ENCODE measurements around the gene NAALADL2. TPM values are rescaled to one million over a fixed set of nuclear protein-coding genes. Genes with fewer than 3 reads are reported as not detected.

The NAALADL2 gene
- total and polyA plus RNA-seq, 2 experiments from 2014 or later: 3.4 to 15.3 TPM

DNA sequence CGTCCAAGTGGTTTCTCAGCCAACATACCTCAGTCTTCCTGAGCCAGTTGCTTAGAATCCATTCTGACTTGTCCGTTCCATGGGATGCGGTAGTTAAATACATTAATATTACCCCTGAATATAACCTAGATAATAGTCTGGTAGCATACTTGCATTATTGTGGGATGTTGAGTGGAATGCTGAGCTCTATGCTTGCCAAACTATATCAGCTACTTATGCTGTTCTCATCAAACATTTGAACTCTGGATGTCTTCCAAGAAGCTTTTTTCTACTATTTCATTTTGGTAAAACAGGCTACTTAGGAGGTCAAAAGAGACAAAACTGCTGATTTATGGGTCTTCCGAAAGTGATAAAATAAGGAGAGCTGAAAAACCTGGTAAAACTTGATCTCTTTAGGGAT lies 429.5 kb downstream of the NAALADL2 start:
- Histone ChIP-seq H3K9me3 (ENCODE audit: low read depth) (no peaks in the 10 kb centered on the region), H3K4me2 (no peak overlapping the region), H3K27me3 (no peaks in the 10 kb centered on the region), H2AFZ (no peak overlapping the region), H3K79me2 (no peaks in the 10 kb centered on the region), H4K20me1 (ENCODE audit: insufficient read depth, poor library complexity, severe bottlenecking) (no peaks in the 10 kb centered on the region), H3K9me2 (replicated peaks; ENCODE audit: insufficient read depth) (no peaks in the 10 kb centered on the region), H3K27ac (no peak overlapping the region), H3K4me1 (ENCODE audit: insufficient read depth) (no peaks in the 10 kb centered on the region), H3K36me3 (replicated peaks; ENCODE audit: insufficient read depth, low read depth) (no peaks in the 10 kb centered on the region), H3K4me3 (no peak overlapping the region)
- WGBS (ENCODE audit: low lambda C conversion rate, missing lambda C conversion rate): 93% methylated on average over 4 of the region's 4 CpGs
- DNase-seq (ENCODE audit: low spot score): no peak
- TF ChIP-seq, protein P1, sequence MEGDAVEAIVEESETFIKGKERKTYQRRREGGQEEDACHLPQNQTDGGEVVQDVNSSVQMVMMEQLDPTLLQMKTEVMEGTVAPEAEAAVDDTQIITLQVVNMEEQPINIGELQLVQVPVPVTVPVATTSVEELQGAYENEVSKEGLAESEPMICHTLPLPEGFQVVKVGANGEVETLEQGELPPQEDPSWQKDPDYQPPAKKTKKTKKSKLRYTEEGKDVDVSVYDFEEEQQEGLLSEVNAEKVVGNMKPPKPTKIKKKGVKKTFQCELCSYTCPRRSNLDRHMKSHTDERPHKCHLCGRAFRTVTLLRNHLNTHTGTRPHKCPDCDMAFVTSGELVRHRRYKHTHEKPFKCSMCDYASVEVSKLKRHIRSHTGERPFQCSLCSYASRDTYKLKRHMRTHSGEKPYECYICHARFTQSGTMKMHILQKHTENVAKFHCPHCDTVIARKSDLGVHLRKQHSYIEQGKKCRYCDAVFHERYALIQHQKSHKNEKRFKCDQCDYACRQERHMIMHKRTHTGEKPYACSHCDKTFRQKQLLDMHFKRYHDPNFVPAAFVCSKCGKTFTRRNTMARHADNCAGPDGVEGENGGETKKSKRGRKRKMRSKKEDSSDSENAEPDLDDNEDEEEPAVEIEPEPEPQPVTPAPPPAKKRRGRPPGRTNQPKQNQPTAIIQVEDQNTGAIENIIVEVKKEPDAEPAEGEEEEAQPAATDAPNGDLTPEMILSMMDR (IDR thresholded peaks at IDR 0.05; ENCODE audit: poor library complexity): no peak
- TF ChIP-seq EZH2phosphoT487 (IDR thresholded peaks at IDR 0.05; ENCODE audit: low read depth, severe bottlenecking, unreplicated experiment): no peak
- TF ChIP-seq EZH2 (IDR thresholded peaks at IDR 0.05; ENCODE audit: borderline replicate concordance): no peak

DNA sequence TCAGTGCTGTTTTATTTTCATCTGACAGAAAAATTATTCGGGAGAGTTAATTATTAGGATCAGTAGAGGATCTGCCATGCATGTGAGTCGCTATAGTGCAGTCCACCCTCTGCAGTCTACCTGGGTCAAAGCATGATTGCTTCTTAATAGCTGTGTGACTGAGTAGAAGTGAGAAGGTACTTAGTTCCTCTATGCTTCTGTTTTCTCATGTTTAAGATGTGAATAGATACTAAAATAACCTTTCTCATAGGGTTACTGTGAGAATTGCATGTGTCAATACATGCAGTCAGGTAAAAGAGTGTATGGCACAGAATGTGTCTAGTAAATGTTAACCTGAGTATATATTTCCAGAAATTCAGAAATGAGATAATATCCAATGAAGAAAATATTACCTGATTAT lies 435.7 kb downstream of the NAALADL2 start:
- H3K9me2 ChIP-seq (replicated peaks; ENCODE audit: insufficient read depth): no peaks in the 10 kb centered on the region
- no peaks in the 10 kb centered on the region for H3K9me3 ChIP-seq (ENCODE audit: low read depth)
- no peak overlapping the region for H2AFZ ChIP-seq
- TF ChIP-seq, protein P1 (IDR thresholded peaks at IDR 0.05; ENCODE audit: poor library complexity): no peak
- TF ChIP-seq EZH2 (IDR thresholded peaks at IDR 0.05; ENCODE audit: borderline replicate concordance) (no peak), EZH2phosphoT487 (IDR thresholded peaks at IDR 0.05; ENCODE audit: low read depth, severe bottlenecking, unreplicated experiment) (no peak)
- no peak for DNase-seq (ENCODE audit: low spot score)
- no peaks in the 10 kb centered on the region for H4K20me1 ChIP-seq (ENCODE audit: insufficient read depth, poor library complexity, severe bottlenecking)
- H3K27me3 ChIP-seq: no peaks in the 10 kb centered on the region
- H3K4me1 ChIP-seq (ENCODE audit: insufficient read depth): no peaks in the 10 kb centered on the region
- no peak overlapping the region for H3K4me2 ChIP-seq
- WGBS (ENCODE audit: low lambda C conversion rate, missing lambda C conversion rate): 58% methylated on average over 2 of the region's 2 CpGs
- H3K36me3 ChIP-seq (replicated peaks; ENCODE audit: insufficient read depth, low read depth): no peaks in the 10 kb centered on the region
- no peak overlapping the region for H3K4me3 ChIP-seq
- no peaks in the 10 kb centered on the region for H3K79me2 ChIP-seq
- H3K27ac ChIP-seq: no peak overlapping the region

DNA sequence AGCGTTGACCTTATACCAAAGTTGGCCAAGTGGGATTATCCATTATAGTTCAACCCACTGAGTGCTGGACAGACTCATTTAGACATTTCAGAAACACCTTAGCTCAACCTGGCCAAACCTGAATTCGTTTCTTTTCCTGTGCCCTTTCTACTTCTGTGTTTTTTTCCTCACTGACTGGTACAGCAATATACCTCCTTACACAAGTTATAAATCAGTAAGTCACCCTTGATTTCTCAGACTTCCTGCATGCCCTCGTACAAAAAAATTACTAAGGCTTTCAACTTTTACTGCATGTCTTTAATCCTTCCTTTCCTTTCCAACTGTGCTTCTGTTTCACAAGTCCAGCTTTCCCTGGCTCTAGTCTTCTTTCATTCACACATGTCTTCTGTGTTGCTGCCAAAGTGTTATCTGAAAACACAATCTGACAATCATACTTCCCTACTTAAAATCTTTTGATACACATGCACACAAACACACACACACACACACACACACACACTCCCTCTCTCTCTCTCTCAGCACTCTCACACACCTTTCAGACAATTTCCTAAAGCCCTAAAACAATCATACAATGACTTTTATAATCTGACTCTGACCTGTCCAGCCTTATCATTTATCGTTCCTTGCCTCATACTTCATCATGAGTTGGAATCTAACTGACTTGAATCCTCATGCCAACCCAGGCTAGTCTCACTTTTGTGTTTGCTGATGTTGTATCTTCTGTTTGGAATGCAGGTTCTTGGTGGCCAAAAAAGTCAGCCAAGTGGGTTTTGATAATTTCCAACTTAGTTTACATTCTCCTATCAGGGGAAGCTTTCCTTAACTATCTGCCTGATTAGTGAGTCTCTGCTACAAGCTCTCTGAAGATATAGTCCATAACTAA lies 436.4 kb downstream of the NAALADL2 start:
- H3K4me1 ChIP-seq (ENCODE audit: insufficient read depth): no peaks in the 10 kb centered on the region
- H3K27ac ChIP-seq: no peak overlapping the region
- no peaks in the 10 kb centered on the region for H3K79me2 ChIP-seq
- no peak overlapping the region for H2AFZ ChIP-seq
- H3K36me3 ChIP-seq (replicated peaks; ENCODE audit: insufficient read depth, low read depth): no peaks in the 10 kb centered on the region
- no peak overlapping the region for H3K4me2 ChIP-seq
- no peaks in the 10 kb centered on the region for H3K9me3 ChIP-seq (ENCODE audit: low read depth)
- no peaks in the 10 kb centered on the region for H3K9me2 ChIP-seq (replicated peaks; ENCODE audit: insufficient read depth)
- WGBS (ENCODE audit: low lambda C conversion rate, missing lambda C conversion rate): 67% methylated on average over 4 of the region's 4 CpGs
- H4K20me1 ChIP-seq (ENCODE audit: insufficient read depth, poor library complexity, severe bottlenecking): no peaks in the 10 kb centered on the region
- H3K27me3 ChIP-seq: no peaks in the 10 kb centered on the region
- no peak for DNase-seq (ENCODE audit: low spot score)
- H3K4me3 ChIP-seq: no peak overlapping the region
- TF ChIP-seq EZH2 (IDR thresholded peaks at IDR 0.05; ENCODE audit: borderline replicate concordance): no peak
- no peak for TF ChIP-seq EZH2phosphoT487 (IDR thresholded peaks at IDR 0.05; ENCODE audit: low read depth, severe bottlenecking, unreplicated experiment)
- TF ChIP-seq, protein P1 (IDR thresholded peaks at IDR 0.05; ENCODE audit: poor library complexity): no peak

Data from hepatocyte (in vitro differentiated cells).